Stimulated activated naive CD4-positive, alpha-beta T cell treated with Interleukin-2 at 50 U/mL for 16 hours (primary cell): ENCODE measurements around the gene TLR9.

Source experiments
- DNase-seq: peaks from one replicate; lab custom pipeline; 2025; lab: John Stamatoyannopoulos, UW

The TLR9 gene

DNA sequence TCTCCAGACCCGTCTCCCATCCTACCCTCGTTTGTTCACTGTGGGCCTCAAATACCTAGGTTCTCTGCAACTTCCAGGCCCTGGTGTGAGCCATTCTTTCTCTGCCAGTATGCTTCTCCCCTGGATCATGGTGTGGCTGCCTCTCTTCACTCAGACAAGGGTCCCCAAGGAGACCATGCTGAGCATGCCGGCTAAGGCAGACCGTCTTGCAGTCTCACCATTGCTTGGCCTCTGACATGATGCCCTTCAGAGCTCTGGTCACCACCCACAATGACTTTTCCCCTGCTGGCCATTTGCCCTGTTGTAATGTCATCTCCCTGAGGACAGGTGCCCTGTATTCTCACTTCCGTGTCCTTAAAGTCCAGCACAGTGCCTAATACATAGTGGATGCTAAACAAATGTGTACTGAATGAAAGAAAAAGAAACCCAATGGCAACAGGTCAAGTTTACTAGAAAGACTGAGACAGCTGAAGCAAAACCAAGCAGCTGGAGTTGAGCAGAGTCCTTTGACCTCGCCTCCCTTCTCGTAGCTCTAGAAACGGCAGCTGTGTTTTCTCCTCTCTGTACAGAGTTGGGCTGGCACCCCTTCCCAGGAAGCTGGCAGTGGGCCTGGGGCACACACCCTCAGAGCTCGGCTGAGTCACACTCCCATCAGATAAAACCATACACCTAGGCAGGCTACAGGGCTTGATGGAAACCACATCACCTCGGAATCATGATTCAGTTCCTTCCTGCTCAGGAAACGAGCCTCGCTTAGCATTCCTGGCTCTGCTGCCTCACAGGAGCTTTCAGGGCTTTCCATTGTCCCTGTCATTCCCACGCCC, 8.6 kb downstream of the TLR9 start:
- DNase-seq: peak; percentile 51

DNA sequence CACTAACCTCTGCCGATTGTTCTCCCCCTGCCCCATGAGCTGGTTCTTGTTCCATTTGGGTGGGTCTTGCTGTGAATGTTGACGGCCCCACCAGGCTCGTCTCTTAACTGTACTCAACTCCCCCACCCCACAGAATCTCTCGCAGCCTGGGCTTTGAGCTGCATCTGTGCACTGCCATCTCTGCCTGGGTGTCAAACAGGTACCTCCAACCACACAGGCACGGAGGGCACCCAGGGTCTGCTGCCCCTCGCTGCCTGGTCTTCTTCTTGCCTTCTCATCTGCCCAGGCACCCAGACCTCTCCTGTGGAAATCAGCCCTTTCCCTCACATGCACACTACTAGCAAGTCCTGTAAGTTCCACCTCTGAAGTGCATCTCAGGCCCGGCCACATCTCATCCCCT, 10.1 kb downstream of the TLR9 start:
- no peak for DNase-seq

DNA sequence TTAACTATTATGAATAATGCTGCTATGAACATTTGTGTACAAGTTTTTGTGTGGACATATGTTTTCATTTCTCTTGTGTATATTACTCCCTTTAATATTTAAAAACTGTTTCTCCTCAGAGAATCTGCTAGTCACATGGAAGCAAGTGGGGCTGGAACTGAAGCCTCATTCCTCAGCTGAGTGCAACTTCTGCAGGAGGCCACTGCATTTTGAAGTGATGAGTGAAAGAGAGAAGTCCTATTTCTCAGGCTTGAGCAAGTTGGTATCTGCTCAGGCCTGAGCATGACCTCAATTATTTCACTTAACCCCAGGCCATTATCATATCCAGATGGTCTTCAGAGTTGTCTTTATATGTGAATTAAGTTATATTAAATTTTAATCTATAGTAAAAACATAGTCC, 11.5 kb downstream of the TLR9 start:
- DNase-seq: no peak

DNA sequence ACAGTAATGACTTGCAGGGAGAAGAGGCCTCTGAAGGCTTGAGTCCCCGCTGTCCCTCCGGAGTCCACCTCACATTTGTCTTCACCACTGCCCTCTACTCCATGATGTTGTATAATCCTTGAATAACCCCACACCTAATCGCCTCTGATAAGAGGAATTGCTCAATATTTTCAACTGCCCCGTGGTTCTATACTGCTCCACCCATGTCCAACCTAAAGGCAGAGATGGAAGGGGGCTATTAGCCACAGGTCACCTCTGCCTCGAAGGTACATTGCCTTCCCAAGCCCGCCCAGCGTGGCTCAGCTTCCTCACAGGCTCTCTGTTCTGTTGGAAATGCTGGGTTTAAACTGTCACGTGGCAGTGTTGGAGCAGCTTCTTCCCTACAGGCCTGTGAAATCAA, 12.4 kb downstream of the TLR9 start:
- DNase-seq: no peak

DNA sequence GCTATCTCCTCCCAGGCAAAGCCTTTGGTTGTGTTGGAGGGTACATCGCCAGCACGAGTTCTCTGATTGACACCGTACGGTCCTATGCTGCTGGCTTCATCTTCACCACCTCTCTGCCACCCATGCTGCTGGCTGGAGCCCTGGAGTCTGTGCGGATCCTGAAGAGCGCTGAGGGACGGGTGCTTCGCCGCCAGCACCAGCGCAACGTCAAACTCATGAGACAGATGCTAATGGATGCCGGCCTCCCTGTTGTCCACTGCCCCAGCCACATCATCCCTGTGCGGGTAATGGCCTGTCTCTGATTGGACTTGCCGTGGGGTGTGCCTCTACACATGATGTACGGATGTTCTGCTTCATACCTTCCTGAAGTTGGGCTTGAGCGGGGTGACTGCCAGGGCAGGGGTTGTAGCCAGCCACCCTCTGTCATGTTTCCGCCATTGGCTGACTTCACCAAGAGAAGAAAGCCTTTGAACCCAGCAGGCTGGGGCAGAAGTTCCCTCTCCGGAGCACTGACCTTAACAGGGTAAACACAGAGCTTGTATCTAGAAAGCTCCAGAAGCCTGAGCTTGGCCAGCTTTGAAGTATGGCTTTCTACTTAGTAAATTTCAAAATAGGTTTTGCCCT, 14.1 kb downstream of the TLR9 start:
- no peak for DNase-seq

DNA sequence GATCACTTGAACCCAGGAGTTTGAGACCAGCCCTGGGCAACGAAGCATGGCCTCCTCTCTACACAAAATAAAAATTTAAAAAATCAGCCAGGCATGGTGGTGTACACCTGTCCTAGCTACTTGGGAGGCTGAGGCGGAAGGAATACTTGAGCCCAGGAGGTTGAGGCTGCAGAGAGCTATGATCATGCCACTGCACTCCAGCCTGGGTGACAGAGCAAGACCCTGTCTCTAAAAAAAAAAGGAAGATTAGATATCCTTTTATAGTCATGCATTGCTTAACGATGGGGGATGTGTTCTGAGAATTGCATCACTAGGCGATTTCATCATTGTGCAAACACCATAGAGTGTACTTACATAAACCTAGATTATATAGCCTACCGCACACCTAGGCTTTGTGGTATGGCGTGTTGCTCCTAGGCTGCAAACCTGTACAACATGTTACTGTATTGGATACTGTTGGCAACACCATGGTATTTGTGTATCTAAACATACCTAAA, 14.8 kb downstream of the TLR9 start:
- no peak for DNase-seq

DNA sequence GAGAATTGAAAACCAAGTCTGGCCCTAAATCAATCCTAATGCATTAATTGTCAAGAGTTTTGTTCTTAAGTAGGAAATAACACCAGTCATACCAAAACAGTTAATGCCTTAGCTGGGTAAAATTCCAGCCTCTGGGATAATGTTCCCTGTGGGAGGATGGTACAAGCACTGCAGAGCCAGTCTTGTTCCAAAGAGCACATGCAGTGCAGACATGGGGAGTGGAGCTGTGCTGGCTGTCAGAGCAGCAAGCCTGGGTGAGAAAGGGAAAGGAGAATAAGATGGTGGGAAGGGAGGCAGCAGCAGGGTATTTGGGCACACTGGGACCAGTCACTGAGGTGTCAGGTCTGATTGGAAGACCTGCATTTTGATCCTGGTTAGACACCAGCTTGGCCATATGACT, 15.4 kb downstream of the TLR9 start:
- DNase-seq: no peak

DNA sequence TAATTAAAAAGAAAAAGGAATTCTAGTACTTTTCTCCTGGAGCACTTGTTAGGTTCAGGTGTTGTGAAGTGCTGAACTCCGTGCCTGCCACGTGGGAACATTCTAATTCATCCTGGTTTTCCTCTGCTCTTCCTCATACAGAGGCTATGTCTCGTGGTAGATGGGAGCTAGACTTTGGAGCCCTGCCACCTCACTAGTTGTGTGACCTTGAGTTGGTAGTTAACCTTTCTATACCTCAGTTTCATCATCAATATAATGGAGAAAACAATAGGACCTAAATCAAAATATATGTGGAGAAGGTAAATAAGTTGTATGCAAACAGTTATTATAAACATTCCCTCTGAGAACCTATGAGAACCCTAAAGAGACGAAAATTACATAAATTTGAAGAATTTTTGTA, 16.9 kb downstream of the TLR9 start:
- no peak for DNase-seq

DNA sequence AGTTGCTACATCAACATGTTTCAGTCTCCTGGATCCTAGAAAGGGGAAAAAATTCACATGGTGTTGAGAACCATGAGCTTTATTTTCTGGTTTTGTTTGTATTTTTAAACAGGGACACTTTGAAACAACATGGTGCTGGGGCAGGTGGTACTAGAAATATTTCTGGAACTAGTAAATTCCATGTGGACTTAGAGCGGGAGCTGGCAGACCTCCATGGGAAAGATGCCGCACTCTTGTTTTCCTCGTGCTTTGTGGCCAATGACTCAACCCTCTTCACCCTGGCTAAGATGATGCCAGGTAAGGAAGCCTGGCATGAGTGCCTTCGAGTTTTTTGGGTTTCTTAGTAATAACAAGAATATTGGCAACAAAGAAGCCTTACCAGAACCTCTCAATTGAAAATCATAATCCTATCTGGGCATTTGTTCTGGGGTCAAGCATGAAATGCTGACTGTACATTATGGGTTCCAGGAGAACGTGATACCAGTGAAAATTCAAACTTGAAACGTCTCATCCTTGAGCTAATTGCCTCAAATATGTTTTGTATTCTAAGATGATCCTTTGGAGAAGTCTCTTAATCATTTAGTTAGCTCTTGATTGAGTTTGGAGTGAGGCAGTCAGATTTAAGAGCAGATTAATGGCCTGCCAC, 19.6 kb downstream of the TLR9 start:
- no peak for DNase-seq

DNA sequence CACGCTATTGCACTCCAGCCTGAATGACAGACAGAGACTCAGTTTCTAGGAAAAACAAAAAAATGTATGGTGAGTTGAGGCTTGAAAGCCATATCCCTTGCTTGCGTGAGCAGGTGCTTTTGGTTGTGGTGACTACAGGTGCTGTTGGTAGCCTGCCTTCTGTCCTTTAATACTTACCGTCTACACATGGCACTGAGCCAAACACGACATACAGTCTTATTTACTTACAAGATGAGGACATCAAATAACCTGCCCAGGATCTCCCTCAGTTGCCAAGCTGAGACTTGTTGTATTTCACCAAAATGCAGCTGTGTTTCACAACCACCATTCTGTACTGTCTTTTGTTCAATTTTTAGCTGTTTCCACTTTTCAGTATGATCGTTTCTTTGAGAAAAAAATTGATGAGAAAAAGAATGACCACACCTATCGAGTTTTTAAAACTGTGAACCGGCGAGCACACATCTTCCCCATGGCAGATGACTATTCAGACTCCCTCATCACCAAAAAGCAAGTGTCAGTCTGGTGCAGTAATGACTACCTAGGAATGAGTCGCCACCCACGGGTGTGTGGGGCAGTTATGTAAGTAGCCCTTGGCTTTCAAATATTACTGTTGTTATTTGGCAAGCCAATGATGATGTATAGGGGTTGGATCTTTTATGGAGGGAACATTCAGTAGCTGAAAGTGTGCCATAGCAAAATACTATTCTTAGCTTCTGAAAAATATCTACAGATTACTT, 20.9 kb downstream of the TLR9 start:
- DNase-seq: no peak

DNA sequence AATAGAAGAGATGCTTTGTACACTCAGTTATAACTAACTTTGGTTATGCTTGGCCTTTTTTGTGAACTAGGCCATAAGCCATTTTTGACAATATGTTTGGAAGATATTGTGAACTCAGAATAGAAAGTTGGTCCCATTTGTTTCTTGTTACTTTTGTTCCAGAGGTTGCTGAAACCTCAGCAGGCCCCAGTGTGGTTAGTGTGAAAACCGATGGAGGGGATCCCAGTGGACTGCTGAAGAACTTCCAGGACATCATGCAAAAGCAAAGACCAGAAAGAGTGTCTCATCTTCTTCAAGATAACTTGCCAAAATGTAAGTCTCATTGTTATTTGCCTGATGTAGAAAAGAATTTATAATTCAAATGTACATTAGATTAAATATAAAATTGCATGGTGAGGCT, 21.7 kb downstream of the TLR9 start:
- no peak for DNase-seq

DNA sequence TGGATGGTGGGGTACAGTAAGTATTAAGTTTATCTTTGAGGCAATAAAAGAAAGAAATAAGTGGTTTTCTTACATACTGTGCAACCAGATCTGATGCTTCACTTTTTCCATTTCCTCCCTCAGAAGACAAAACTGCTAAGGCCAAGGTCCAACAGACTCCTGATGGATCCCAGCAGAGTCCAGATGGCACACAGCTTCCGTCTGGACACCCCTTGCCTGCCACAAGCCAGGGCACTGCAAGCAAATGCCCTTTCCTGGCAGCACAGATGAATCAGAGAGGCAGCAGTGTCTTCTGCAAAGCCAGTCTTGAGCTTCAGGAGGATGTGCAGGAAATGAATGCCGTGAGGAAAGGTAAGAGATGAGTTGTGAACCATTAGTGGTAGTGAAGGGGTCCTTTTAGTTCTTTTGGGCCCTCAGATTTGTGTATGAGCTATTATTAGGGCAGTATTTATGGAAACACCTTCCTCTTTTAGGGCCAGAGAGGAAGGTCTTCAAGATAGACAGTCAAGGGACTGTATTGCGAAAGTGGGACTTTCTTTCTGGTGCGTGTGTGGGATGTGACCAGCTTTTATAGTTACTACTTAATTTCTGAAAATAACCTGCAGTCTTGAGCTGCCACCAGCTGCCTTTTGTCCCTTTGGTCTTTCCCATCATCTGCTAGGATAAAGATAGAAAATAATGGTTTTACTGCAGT, 22.9 kb downstream of the TLR9 start:
- DNase-seq: no peak

DNA sequence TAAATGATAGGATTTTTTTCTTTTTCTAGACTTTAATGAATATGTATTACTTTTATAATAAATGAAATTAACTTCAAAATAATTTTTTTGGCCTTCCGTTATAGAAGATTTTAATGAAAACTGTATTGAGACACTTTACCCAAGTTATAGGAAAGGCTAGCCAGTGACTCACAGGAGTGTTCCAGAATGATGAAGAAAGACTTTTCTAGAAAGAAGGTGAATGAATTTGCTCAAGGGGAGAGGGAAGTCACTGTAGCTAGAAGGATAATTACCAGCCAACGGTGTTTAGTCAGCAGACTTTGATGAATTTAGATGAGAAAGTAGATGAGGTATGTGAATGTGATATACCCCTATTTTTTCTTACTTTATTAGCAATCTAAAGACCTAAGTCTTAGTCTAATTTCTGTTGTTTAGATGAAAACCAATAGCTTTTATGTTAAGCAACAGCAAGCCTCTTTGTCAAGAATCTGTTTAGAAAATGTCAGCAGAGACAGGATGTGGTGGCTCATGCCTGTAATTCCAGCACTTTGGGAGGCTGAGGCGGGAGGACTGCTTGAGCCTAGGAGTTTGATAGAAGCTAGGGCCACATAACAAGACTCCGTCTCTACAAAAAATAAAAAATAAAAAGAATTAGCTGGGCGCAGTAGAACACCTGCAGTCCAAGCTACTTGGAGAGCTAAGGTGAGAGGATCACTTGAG, 24.3 kb downstream of the TLR9 start:
- no peak for DNase-seq

DNA sequence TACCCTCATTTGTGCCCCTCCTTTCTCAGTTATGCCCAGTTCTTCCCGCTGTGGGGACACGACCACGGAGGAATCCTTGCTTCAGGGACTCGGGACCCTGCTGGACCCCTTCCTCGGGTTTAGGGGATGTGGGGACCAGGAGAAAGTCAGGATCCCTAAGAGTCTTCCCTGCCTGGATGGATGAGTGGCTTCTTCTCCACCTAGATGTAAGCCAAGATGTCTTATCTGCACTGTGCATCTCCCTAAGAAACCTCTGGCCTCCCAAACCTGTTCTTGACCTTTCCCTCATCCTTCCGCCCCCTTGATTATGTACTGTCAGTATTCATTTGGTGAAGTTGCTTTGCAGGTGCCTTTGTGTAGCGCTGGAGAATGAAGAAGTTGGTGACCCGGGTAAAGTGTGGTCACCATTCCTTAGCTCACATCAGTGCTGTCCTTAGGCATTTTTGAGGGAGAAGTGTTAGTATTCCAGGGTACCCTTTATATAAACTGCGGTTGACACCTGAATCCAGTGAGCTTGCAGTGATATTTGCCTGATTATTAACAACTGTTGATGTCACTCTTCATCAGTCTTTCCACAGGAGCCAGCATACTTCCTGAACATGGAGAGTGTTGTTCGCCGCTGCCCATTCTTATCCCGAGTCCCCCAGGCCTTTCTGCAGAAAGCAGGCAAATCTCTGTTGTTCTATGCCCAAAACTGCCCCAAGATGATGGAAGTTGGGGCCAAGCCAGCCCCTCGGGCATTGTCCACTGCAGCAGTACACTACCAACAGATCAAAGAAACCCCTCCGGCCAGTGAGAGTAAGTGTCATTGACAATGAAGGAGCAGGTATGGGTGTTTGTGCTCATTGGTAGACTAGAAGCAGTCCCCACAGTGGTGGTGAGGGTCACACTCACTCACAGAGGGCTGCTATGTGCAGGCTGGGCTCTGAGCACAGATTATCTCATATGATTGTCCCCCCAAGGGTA, 26.5 kb downstream of the TLR9 start:
- DNase-seq: no peak

DNA sequence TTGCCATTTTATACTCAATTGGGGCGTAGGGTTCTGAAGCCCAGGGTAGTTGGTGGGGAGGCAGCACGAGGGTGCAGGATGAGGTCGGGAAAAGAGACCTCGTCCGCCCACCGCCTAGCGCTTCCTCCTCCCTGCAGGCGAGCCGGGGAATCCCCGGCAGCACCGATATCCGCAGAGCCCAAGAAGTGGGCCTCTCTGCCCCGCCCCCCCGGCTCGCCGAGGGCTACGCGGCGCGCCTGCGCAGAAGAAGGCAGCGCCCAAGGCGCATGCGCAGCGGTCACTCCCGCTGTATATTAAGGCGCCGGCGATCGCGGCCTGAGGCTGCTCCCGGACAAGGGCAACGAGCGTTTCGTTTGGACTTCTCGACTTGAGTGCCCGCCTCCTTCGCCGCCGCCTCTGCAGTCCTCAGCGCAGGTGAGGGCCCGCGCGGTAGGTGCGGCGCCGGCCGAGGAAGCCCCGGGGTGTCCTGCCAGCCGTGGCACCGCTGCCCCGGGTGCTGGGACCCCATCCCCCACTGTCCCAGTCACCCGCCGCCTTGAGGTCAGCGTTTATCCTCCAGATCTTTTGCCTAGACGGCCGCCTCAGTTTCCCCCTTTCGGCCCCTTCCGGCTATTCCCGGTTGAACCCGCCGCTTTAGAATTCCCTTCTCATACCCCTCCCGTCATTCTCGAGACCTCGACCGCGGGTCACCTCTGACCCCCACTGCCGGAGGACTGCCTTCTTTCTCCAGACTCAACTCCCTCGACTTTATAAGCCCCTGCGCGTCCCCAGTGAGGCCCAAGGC, 27.4 kb downstream of the TLR9 start, which contains the start of gene ALAS1:
Gene ALAS1, plus strand, starts transcription at position 319 of the 784 bp plus-strand sequence. CDS start 1,082 bp downstream, outside the sequence.
- DNase-seq: peak; percentile 85

DNA sequence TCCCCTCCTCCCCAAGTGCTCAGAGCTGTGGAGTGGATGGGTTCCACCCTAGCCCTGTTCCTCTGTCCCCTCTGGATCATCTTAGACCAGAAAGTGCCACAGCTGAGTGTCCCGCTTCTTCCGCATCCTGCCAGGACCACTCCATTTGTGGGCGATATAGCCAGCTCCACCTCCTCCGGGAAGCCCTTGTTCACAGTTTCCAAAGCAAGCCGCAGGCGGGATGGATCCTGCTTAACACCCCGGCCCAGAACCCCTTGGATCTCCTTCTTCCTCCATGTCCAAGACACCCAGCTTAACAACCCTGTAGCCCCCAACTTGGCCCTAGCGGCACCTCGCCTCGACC, 28.0 kb downstream of the TLR9 start:
- DNase-seq: no peak

DNA sequence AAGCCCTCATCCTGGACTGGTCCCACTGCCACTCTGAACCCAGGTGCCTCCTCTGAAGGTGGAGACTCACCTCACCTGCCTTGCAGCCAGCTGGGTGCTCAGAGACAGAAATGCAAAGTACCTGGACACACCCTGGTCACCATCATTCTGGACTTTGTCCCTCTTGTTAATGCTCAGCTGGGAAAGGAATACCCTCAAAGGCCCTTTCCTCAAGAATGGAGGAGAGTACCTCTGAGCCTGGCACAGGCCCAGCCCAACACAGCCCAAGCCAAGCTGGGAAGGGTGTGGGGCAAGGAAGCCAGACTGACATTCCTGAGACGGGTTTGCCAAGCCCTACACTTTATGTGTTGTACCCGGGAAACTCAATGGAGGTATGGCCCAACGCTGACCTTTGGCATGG, 28.5 kb downstream of the TLR9 start:
- no peak for DNase-seq

DNA sequence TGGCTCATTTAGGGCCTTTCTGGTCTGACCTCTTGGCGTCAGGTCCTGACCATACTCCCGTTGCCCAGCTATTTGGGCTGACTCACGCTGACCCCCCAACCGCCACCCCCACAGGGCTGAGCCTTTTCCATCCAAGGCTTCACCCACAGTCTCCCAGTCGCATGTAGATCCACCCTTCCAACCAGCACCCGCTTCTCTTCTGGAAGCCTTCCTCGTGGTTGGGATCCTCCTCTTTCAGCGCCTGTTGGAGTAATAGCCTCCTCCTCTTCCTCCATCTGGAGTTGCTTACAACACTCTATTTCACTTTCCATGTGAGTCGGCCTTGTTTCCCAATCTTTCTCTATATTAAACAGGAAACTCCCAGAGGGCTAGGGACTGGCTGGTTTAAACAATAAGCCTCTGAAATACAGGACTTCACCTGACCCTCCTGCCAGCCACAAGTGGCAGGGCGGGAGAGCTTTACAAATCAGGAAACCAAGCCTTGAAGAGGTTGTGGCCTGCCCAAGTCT, 29.6 kb downstream of the TLR9 start:
- no peak for DNase-seq

DNA sequence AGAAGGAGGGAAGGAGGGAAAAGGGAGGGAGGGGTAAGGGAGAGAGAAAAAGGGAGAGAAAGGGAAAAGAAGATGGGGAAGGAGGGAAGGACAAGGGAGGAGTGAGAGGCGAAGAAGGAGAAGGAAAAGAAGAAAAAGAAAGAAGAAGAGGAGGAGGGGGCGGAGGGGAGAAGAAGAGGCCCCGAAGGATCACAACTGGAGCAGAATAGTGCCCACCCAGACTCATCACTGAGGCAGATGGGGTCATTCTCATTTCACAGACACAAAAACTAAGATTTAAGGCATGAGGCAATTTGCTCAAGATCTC, 30.2 kb downstream of the TLR9 start:
- no peak for DNase-seq
